ENCODE results near the gene CATSPERZ. TPM values are rescaled to one million over a fixed set of nuclear protein-coding genes. Genes with fewer than 3 reads are reported as not detected.
A peak's percentile ranks its signal among the peaks of the same experiment; 100 is the strongest.

Gene CATSPERZ
- total and polyA plus RNA-seq, 2 of the 13 experiments (the other 11 are each of a cell fraction or from before 2014, with no cell fraction given) = 0.22 to 0.48 TPM

DNA sequence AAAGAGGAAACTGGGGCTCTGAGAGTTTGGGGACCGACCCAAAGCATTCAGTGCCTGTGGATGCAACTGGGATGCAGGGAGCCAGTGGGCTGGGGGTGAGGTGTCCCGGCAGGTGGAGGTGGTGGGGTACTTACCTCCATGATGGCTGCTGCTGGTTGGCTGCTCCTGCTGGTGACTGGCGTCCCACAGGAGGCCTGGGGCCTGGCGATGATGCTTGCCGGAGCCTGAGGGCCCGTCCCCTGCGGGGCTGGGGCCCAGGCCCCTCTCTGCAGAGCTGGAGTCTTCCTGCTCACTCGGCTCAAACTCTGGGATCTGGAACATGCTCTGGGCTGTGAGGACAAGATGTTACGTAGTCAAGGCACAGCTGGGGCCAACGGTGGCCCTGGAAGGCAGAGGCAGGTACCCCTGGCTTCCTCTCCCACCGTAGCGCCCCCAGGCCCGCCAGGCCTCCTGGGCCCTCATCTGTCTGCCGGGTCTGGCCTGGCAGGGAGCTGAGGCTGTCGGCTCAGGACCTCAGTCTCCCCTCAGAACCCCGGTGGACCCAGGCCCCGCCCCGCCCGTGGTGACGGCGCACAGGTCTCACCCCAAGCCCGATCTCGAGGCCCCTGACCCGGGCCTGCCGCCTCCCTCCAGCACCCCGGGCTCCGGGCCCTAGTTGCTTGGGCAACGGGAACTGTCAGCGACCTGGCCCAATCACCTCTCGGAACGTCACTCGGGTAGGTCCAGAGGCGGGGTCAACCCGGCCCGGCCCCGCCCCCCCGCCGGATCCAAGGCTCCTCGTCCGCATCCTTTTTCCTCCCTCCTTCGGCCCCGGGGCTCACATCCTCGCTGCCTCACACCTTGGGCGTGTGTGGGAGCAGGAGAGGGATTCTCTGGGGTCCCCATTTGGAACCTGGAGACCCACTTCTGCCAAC, 15.9 kb upstream of the CATSPERZ start, which contains the start of gene BAD (continued):
- TF ChIP-seq ZNF776 (CRISPR knock-in tag; IDR thresholded peaks at IDR 0.05) (no peak), PHF8 (CRISPR knock-in tag; IDR thresholded peaks at IDR 0.05) (peak; percentile 55), CBFB (CRISPR knock-in tag; IDR thresholded peaks at IDR 0.05) (no peak), PTBP1 (IDR thresholded peaks at IDR 0.05; ENCODE audit: low read depth, low read length, poor library complexity, severe bottlenecking) (no peak), ETV5 (CRISPR knock-in tag; IDR thresholded peaks at IDR 0.05; ENCODE audit: borderline replicate concordance) (peak; percentile 31; the same call in 1 of the 2 replicates), SNRNP70 (IDR thresholded peaks at IDR 0.05; ENCODE audit: low read depth, low read length) (no peak), IKZF1 (IDR thresholded peaks at IDR 0.05) (no peak), SOX13 (IDR thresholded peaks at IDR 0.05) (no peak), SOX13 (CRISPR knock-in tag; conservative IDR thresholded peaks at IDR 0.05 in 1 of 2, IDR thresholded peaks at IDR 0.05 in 1 of 2) (no peak), RFX1 (IDR thresholded peaks at IDR 0.05) (peak; percentile 91), ARHGAP35 (CRISPR knock-in tag; IDR thresholded peaks at IDR 0.05; ENCODE audit: borderline replicate concordance) (0 out of 2 replicates have a peak, but pooled peaks have one; percentile 26), ZNF670 (CRISPR knock-in tag; IDR thresholded peaks at IDR 0.05; ENCODE audit: borderline replicate concordance) (0 out of 2 replicates have a peak, but pooled peaks have one; percentile 40), PCBP1 (IDR thresholded peaks at IDR 0.05; ENCODE audit: borderline replicate concordance, low read depth, low read length) (no peak)
- TF ChIP-seq, protein P1, sequence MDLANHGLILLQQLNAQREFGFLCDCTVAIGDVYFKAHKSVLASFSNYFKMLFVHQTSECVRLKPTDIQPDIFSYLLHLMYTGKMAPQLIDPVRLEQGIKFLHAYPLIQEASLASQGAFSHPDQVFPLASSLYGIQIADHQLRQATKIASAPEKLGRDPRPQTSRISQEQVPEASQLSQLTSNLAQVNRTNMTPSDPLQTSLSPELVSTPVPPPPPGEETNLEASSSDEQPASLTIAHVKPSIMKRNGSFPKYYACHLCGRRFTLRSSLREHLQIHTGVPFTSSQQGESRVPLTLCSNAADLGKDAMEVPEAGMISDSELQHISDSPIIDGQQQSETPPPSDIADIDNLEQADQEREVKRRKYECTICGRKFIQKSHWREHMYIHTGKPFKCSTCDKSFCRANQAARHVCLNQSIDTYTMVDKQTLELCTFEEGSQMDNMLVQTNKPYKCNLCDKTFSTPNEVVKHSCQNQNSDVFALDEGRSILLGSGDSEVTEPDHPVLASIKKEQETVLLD (CRISPR knock-in tag; IDR thresholded peaks at IDR 0.05; ENCODE audit: low read depth) = no peak
- TF ChIP-seq, protein P2, sequence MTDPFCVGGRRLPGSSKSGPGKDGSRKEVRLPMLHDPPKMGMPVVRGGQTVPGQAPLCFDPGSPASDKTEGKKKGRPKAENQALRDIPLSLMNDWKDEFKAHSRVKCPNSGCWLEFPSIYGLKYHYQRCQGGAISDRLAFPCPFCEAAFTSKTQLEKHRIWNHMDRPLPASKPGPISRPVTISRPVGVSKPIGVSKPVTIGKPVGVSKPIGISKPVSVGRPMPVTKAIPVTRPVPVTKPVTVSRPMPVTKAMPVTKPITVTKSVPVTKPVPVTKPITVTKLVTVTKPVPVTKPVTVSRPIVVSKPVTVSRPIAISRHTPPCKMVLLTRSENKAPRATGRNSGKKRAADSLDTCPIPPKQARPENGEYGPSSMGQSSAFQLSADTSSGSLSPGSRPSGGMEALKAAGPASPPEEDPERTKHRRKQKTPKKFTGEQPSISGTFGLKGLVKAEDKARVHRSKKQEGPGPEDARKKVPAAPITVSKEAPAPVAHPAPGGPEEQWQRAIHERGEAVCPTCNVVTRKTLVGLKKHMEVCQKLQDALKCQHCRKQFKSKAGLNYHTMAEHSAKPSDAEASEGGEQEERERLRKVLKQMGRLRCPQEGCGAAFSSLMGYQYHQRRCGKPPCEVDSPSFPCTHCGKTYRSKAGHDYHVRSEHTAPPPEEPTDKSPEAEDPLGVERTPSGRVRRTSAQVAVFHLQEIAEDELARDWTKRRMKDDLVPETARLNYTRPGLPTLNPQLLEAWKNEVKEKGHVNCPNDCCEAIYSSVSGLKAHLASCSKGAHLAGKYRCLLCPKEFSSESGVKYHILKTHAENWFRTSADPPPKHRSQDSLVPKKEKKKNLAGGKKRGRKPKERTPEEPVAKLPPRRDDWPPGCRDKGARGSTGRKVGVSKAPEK (CRISPR knock-in tag; IDR thresholded peaks at IDR 0.05; ENCODE audit: borderline replicate concordance) = no peak
- TF ChIP-seq, protein P3, sequence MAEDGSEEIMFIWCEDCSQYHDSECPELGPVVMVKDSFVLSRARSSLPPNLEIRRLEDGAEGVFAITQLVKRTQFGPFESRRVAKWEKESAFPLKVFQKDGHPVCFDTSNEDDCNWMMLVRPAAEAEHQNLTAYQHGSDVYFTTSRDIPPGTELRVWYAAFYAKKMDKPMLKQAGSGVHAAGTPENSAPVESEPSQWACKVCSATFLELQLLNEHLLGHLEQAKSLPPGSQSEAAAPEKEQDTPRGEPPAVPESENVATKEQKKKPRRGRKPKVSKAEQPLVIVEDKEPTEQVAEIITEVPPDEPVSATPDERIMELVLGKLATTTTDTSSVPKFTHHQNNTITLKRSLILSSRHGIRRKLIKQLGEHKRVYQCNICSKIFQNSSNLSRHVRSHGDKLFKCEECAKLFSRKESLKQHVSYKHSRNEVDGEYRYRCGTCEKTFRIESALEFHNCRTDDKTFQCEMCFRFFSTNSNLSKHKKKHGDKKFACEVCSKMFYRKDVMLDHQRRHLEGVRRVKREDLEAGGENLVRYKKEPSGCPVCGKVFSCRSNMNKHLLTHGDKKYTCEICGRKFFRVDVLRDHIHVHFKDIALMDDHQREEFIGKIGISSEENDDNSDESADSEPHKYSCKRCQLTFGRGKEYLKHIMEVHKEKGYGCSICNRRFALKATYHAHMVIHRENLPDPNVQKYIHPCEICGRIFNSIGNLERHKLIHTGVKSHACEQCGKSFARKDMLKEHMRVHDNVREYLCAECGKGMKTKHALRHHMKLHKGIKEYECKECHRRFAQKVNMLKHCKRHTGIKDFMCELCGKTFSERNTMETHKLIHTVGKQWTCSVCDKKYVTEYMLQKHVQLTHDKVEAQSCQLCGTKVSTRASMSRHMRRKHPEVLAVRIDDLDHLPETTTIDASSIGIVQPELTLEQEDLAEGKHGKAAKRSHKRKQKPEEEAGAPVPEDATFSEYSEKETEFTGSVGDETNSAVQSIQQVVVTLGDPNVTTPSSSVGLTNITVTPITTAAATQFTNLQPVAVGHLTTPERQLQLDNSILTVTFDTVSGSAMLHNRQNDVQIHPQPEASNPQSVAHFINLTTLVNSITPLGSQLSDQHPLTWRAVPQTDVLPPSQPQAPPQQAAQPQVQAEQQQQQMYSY (CRISPR knock-in tag; IDR thresholded peaks at IDR 0.05) = no peak
- TF ChIP-seq, protein P4, sequence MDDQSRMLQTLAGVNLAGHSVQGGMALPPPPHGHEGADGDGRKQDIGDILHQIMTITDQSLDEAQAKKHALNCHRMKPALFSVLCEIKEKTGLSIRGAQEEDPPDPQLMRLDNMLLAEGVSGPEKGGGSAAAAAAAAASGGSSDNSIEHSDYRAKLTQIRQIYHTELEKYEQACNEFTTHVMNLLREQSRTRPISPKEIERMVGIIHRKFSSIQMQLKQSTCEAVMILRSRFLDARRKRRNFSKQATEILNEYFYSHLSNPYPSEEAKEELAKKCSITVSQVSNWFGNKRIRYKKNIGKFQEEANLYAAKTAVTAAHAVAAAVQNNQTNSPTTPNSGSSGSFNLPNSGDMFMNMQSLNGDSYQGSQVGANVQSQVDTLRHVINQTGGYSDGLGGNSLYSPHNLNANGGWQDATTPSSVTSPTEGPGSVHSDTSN (CRISPR knock-in tag; IDR thresholded peaks at IDR 0.05; ENCODE audit: borderline replicate concordance) = peak; percentile 44; the same call in 1 of the 2 replicates

All from HepG2 (cell line).